K562 (cell line): ENCODE data around the gene SPDYE4. TPM values are rescaled to one million over a fixed set of nuclear protein-coding genes. Genes with fewer than 3 reads are reported as not detected.

Source experiments
- ATAC-seq: fragments of 200-7000 bp; cut with Tn5 transposase; 3 replicates; pipeline ENCODE4 v1.9.1; 2020; ENCODE audit warnings: moderate library complexity
- BruUV-seq: library from RNA; stranded (reverse); fragments of 400-500 nt; replicated peaks from 2 replicates; lab custom pipeline; 2021; lab: Mats Ljungman, UMichigan
- CTCF ChIA-PET: fragments of 300-600 bp; formaldehyde crosslinking; extraction: SDS; loops from one replicate; lab custom pipeline; 2021; ENCODE audit warnings: low intra/inter-chr PET ratio; lab: Yijun Ruan, JAX
- POLR2A ChIA-PET: fragments of 300-600, 350-650 bp; sonication (Branson Sonifier 250); formaldehyde crosslinking; extraction: SDS; loops from one replicate; lab custom pipeline; 2021; ENCODE audit warnings: antibody characterized with exemption, inconsistent platforms; lab: Yijun Ruan, JAX
- DNase-seq, 4 experiments: peaks; one replicate each; pipeline versions ENCODE4 v3.0.0 to v3.0.0-alpha.2; 2011 to 2018; ENCODE audit warnings: low spot score in 3 of 4, mixed read lengths in 3 of 4; ENCODE audit errors: extremely low read depth in 1 of 4
- FAIRE-seq: peaks from 2 replicates; lab custom pipeline; 2011; peaks lifted over from hg19 to GRCh38; lab: Jason Lieb, UNC
- H2AFZ ChIP-seq: 2 replicates; pipeline ENCODE4 v1.6.0; 2011; ENCODE audit warnings: low read depth, low read length, control low read depth, inconsistent platforms
- H3K27ac ChIP-seq: fragments of 200-600 bp; 3 replicates; pipeline ENCODE4 v1.8.0; 2011; ENCODE audit warnings: low read depth, mild to moderate bottlenecking, control low read depth, inconsistent platforms, low read length, moderate library complexity, mixed read lengths; ENCODE audit errors: extremely low read depth
- H3K27me3 ChIP-seq, 2 experiments: fragments of 300-600 bp in 1 of 2; 2 replicates in 1 of 2; 3 replicates in 1 of 2; pipeline versions ENCODE4 v1.6.0 to v1.8.0; 2011; ENCODE audit warnings: inconsistent platforms in 2 of 2, low read length in 2 of 2, mild to moderate bottlenecking in 1 of 2, mixed read lengths in 1 of 2, moderate library complexity in 1 of 2; ENCODE audit not compliant: control insufficient read depth in 2 of 2, insufficient read depth in 2 of 2
- H3K36me3 ChIP-seq: fragments of 300-600 bp; 3 replicates; pipeline ENCODE4 v1.8.0; 2011; ENCODE audit warnings: mild to moderate bottlenecking, low read length, inconsistent platforms; ENCODE audit not compliant: control insufficient read depth, insufficient read depth
- H3K4me1 ChIP-seq, 2 experiments: fragments of 200-600 bp in 1 of 2; replicated peaks in 1 of 2; 2 replicates in 1 of 2; 3 replicates in 1 of 2; pipeline versions ENCODE4 v1.5.1 to v1.8.0; 2011; ENCODE audit warnings: inconsistent platforms in 2 of 2, low read length in 2 of 2, mild to moderate bottlenecking in 1 of 2, mixed read lengths in 1 of 2, moderate library complexity in 1 of 2; ENCODE audit not compliant: control insufficient read depth in 2 of 2, insufficient read depth in 2 of 2
- H3K4me2 ChIP-seq: 2 replicates; pipeline ENCODE4 v1.6.1; 2011; ENCODE audit warnings: low read length, control low read depth, inconsistent platforms, mixed read lengths; ENCODE audit not compliant: insufficient read depth
- H3K4me3 ChIP-seq: fragments of 200-600 bp; sonication (generic), shearing (Covaris generic); 2 replicates; pipeline ENCODE4 v1.5.1; 2016; ENCODE audit warnings: control low read depth, inconsistent platforms
- H3K79me2 ChIP-seq: fragments of 200-600 bp; 3 replicates; pipeline ENCODE4 v1.8.0; 2011; ENCODE audit warnings: low read length, inconsistent platforms; ENCODE audit not compliant: control insufficient read depth, insufficient read depth
- H3K9ac ChIP-seq, 2 experiments: 2 replicates each; pipeline versions ENCODE4 v1.6.0 to v1.6.1; 2011; ENCODE audit warnings: low read depth in 2 of 2, low read length in 2 of 2, control low read depth in 1 of 2, inconsistent platforms in 1 of 2, mild to moderate bottlenecking in 1 of 2, mixed read lengths in 1 of 2; ENCODE audit not compliant: insufficient read depth in 1 of 2
- H3K9me1 ChIP-seq: one replicate; pipeline ENCODE4 v1.6.0; 2011; ENCODE audit warnings: inconsistent platforms, mild to moderate bottlenecking, low read length, moderate library complexity; ENCODE audit not compliant: control insufficient read depth, insufficient read depth
- H3K9me3 ChIP-seq: replicated peaks from 2 replicates; pipeline ENCODE4 v1.5.1; 2011; ENCODE audit warnings: low read depth, low read length, inconsistent platforms; ENCODE audit not compliant: control insufficient read depth, insufficient read depth
- H4K20me1 ChIP-seq: replicated peaks from 2 replicates; pipeline ENCODE4 v1.6.1; 2011; ENCODE audit warnings: low read length, inconsistent platforms, mixed read lengths; ENCODE audit not compliant: control insufficient read depth, insufficient read depth
- ADNP ChIP-seq: fragments of 200-800 bp; sonication (Bioruptor generic); IDR thresholded peaks from 2 replicates; pipeline ENCODE4 v1.6.1; 2016; ENCODE audit warnings: missing genetic modification characterization, missing compliant biosample characterization
- CTCF ChIP-seq, 3 experiments: IDR thresholded peaks in 2 of 3; conservative IDR thresholded peaks in 1 of 3; 2 replicates each; pipeline ENCODE4 v1.5.1; 2011 to 2012; ENCODE audit warnings: low read length in 3 of 3, mild to moderate bottlenecking in 3 of 3, control low read depth in 2 of 3, improper control_type of control experiment in 1 of 3, inconsistent platforms in 1 of 3, low read depth in 1 of 3, mixed read lengths in 1 of 3, moderate library complexity in 1 of 3; ENCODE audit not compliant: insufficient read depth in 2 of 3
- DDX20 ChIP-seq: fragments of 450-650 bp; IDR thresholded peaks from 2 replicates; pipeline ENCODE4 v1.6.1; 2016; ENCODE audit warnings: missing genetic modification characterization, low read depth, mild to moderate bottlenecking, missing compliant biosample characterization, moderate library complexity
- FOXA3 ChIP-seq, 2 experiments: fragments of 450-650 bp in 1 of 2; sonication (generic) in 1 of 2; formaldehyde crosslinking; IDR thresholded peaks in 1 of 2; conservative IDR thresholded peaks in 1 of 2; 2 replicates each; pipeline versions ENCODE4 v1.4.0 to v1.8.0; 2020 to 2022; ENCODE audit warnings: mild to moderate bottlenecking in 2 of 2, missing genetic modification reagents in 1 of 2
- FOXK1 ChIP-seq: sonication (generic); formaldehyde crosslinking; IDR thresholded peaks from 2 replicates; pipeline ENCODE4 v1.8.0; 2022; ENCODE audit warnings: missing genetic modification reagents, mild to moderate bottlenecking, borderline replicate concordance
- MIER1 ChIP-seq: fragments of 450-650 bp; IDR thresholded peaks from 2 replicates; pipeline ENCODE4 v1.6.1; 2016; ENCODE audit warnings: antibody characterized with exemption, mild to moderate bottlenecking, low read depth
- MLX ChIP-seq, 2 experiments: fragments of 450-650 bp in 1 of 2; sonication (generic) in 1 of 2; formaldehyde crosslinking; conservative IDR thresholded peaks; 2 replicates each; pipeline versions ENCODE4 v1.4.0 to v1.8.1; 2020 to 2022; ENCODE audit warnings: mild to moderate bottlenecking in 1 of 2, missing genetic modification reagents in 1 of 2
- STAT5A ChIP-seq: IDR thresholded peaks from 2 replicates; pipeline ENCODE4 v1.6.1; 2012; ENCODE audit warnings: low read length, inconsistent platforms, borderline replicate concordance
- ZBTB33 ChIP-seq: sonication (generic); formaldehyde crosslinking; IDR thresholded peaks from 2 replicates; pipeline ENCODE4 v1.8.1; 2023; ENCODE audit warnings: mild to moderate bottlenecking, missing genetic modification reagents
- ZNF124 ChIP-seq: sonication (generic); formaldehyde crosslinking; IDR thresholded peaks from 2 replicates; pipeline ENCODE4 v1.8.1; 2022; ENCODE audit warnings: missing genetic modification reagents
- ZNF57 ChIP-seq: fragments of 450-650 bp; formaldehyde crosslinking; IDR thresholded peaks from 2 replicates; pipeline ENCODE4 v1.4.0; 2020; ENCODE audit warnings: mild to moderate bottlenecking, moderate library complexity
- ZNF77 ChIP-seq: fragments of 250-450 bp; sonication (Bioruptor Pico); IDR thresholded peaks from 2 replicates; pipeline ENCODE4 v1.5.0; 2020
- WGBS: fragments of 100-300 bp; shearing (Covaris generic); methylation state at CpG from one replicate; pipeline ENCODE4 v1.1.6; 2016; ENCODE audit warnings: low coverage, mixed read lengths; ENCODE audit not compliant: insufficient coverage; ENCODE audit errors: missing lambda C conversion rate; 5-methylcytosine and 5-hydroxymethylcytosine counted together
- in situ Hi-C: fragments of 300-500 bp; cut with MboI; formaldehyde crosslinking; loops from 4 replicates; pipeline ENCODE4 v1.15.0; 2018; ENCODE audit warnings: inconsistent platforms, mixed read lengths
- intact Hi-C: fragments of 100-400 bp; cut with micrococcal nuclease; formaldehyde crosslinking; loops from 2 replicates; pipeline ENCODE4 v1.14.2; 2022
- polyA plus RNA-seq, 8 experiments: library from polyadenylated mRNA; depleted of rRNA in 4 of 8; stranded (reverse) in 5 of 8; unstranded in 3 of 8; fragments of >200 nt; fragmentation: Nextera tagmentation in 2 of 8; fragmentation: Illumina TruSeq in 1 of 8; extraction: Ambion mirVana in 2 of 8; extraction: Trizol in 1 of 8; gene quantifications; 2 replicates each; pipeline versions ENCODE4 v1.2.1 to v1.2.3, GENCODE V29; 2011 to 2014; ENCODE audit warnings: inconsistent platforms in 1 of 8, missing spikeins in 1 of 8
- total RNA-seq, 7 experiments: library from RNA; depleted of rRNA in 6 of 7; stranded (reverse); fragments of >200 nt in 6 of 7; fragmentation: Illumina TruSeq in 2 of 7; extraction: Trizol in 2 of 7; gene quantifications; 2 replicates each; pipeline versions ENCODE4 v1.2.1 to v1.2.3, GENCODE V29; 2011 to 2021; ENCODE audit warnings: low replicate concordance in 1 of 7
- TF ChIP-seq, protein P1 (sequence below): IDR thresholded peaks from 2 replicates; pipeline ENCODE4 v1.6.1; 2011; ENCODE audit not compliant: insufficient read length; ENCODE audit errors: extremely low read depth

The SPDYE4 gene
- total and polyA plus RNA-seq, 9 of the 15 experiments (the other 6 are each of a cell fraction or from before 2014, with no cell fraction given): not detected

DNA sequence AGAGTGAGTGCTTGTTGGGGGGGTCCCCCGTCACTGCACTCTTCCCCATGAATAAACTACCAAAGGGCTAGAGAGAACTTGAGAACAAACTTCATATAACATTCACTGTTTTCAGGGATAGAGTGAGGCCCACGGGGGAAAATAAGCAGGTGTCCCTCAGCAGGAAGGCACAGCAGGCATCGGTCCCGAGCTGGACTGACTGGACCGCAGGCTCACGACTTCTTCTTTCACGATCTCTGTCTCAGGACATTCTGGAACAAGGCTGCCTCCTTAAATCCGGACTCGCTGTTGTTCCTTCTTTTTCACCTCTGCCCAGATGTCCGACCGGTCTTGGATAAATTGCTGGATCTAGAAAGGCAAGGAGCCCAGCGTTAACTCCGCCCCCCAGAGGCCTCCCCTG lies 28.5 kb downstream of the SPDYE4 start:
- FAIRE-seq: no peak
- no peak overlapping the region for H3K9ac ChIP-seq
- no peaks in the 10 kb centered on the region for H3K9me3 ChIP-seq
- no peak overlapping the region for H3K4me2 ChIP-seq
- no peaks in the 10 kb centered on the region for H3K79me2 ChIP-seq
- H3K27ac ChIP-seq: no peak overlapping the region
- no TSS peak for BruUV-seq
- in situ Hi-C loops (no loop called here), intact Hi-C loops (loop anchor here (5.0 kb wide), 1 partner anchor 63 kb away; no protein-coding TSS in a partner anchor)
- no peak overlapping the region for H2AFZ ChIP-seq
- DNase-seq: no peak
- H3K9me1 ChIP-seq: no peaks in the 10 kb centered on the region
- H3K4me3 ChIP-seq: no peak overlapping the region
- 8% methylated on average over 13 of the region's 13 CpGs for WGBS
- POLR2A ChIA-PET: no interaction called here
- no peaks in the 10 kb centered on the region for H3K36me3 ChIP-seq
- no peak for ATAC-seq
- no peaks in the 10 kb centered on the region for H3K4me1 ChIP-seq
- CTCF ChIA-PET: no interaction called here
- peaks cover 2 to 28% of the 10 kb centered on the region in 2 experiments; a peak in 3 of 5 replicates for H3K27me3 ChIP-seq
- H4K20me1 ChIP-seq: peaks cover under 1% of the 10 kb centered on the region; the same call in 1 of the 2 replicates
- TF ChIP-seq ADNP (tag) (no peak), ZNF124 (CRISPR knock-in tag) (no peak), ZNF77 (CRISPR knock-in tag) (no peak), DDX20 (tag) (no peak), FOXA3 (CRISPR knock-in tag; conservative IDR thresholded peaks at IDR 0.05 in 1 of 2, IDR thresholded peaks at IDR 0.05 in 1 of 2) (no peak), CTCF (IDR thresholded peaks at IDR 0.05 in 2 of 3, conservative IDR thresholded peaks at IDR 0.05 in 1 of 3; ENCODE audit: insufficient read depth in 2 of 3, low read depth in 1 of 3, low read length in 3 of 3) (no peak), FOXK1 (CRISPR knock-in tag) (no peak), ZBTB33 (CRISPR knock-in tag) (no peak), MLX (CRISPR knock-in tag; conservative IDR thresholded peaks at IDR 0.05) (no peak), ZNF57 (CRISPR knock-in tag) (no peak), MIER1 (no peak), STAT5A (no peak)
- TF ChIP-seq, protein P1, sequence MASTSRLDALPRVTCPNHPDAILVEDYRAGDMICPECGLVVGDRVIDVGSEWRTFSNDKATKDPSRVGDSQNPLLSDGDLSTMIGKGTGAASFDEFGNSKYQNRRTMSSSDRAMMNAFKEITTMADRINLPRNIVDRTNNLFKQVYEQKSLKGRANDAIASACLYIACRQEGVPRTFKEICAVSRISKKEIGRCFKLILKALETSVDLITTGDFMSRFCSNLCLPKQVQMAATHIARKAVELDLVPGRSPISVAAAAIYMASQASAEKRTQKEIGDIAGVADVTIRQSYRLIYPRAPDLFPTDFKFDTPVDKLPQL: no peak
